GM12892 (cell line): Measurements from ENCODE around the gene CAMK2B.

Experiments
- POLR2A ChIP-seq: IDR thresholded peaks from 2 replicates; pipeline ENCODE4 v1.6.1; 2011; ENCODE audit warnings: low read depth, low read length, control low read depth
- TAF1 ChIP-seq: IDR thresholded peaks from 2 replicates; pipeline ENCODE4 v1.6.1; 2011; ENCODE audit warnings: low read depth, mild to moderate bottlenecking, control low read depth, low read length, borderline replicate concordance

GRCh38 chr7:44256459-44256858, 68.9 kb downstream of the CAMK2B start:
- TF ChIP-seq POLR2A (no peak), TAF1 (no peak)
